ENCODE data around the gene OLFM1.
"Not testable (repeated sequence)": the region's sequence is repeated elsewhere in the genome, so short reads cannot be mapped to it uniquely, and the experiment has no call there.

Gene OLFM1

GRCh38 chr9:135130207-135130976 lies 42.9 kb downstream of the OLFM1 start:
- peak in 1 of 3 experiments; percentile 11 for DNase-seq (ENCODE audit: low read depth in 2 of 3, low spot score in 2 of 3)

DNA sequence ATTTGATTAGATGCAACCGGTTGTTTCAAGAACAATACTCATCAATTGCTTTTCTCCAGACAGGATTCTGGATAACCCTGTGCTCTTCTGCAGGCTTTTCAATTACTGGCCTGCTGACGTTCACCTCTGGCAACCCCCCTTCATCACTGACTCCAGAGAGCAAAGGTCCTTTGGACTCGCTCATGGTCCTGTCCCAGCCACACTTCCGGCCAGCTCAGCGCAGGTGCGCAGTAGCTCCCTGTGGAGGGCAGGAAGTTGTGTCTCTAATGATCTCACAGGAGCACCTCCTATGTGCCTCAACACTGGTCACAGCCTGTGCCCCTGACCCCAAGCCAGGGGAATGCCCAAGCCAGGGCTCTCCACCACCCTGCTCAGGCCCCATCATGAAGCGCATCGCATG lies 44.0 kb downstream of the OLFM1 start:
- DNase-seq (ENCODE audit: low read depth in 2 of 3, low spot score in 2 of 3), result no peak

DNA sequence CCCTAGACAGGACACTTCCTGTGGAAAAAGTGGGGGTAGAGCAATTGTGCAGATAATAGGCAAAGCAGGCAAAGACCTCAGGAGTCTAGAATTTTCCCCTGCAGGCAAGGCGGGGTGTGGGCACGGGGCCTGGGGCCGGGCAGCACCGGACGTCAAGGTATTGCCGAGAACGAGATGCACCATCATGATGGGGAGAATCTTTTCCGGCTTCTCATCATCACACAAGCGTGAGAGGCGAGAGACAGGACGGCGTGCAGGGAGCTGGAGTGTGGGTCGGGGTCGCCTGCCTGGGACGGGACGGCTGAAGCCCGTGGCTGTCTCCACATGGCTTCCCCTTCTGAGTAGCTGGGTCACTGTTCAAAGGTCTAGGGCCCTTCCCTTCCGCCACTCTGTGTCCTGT lies 44.5 kb downstream of the OLFM1 start:
- no peak for DNase-seq (ENCODE audit: low read depth in 2 of 3, low spot score in 2 of 3)

GRCh38 chr9:135134268-135135022 lies 47.0 kb downstream of the OLFM1 start:
- no peak for DNase-seq (ENCODE audit: low read depth in 2 of 3, low spot score in 2 of 3)

- DNase-seq (ENCODE audit: low read depth in 2 of 3, low spot score in 2 of 3), result no peak
Measured at GRCh38 chr9:135135171-135135928, 47.9 kb downstream of the OLFM1 start.

DNA sequence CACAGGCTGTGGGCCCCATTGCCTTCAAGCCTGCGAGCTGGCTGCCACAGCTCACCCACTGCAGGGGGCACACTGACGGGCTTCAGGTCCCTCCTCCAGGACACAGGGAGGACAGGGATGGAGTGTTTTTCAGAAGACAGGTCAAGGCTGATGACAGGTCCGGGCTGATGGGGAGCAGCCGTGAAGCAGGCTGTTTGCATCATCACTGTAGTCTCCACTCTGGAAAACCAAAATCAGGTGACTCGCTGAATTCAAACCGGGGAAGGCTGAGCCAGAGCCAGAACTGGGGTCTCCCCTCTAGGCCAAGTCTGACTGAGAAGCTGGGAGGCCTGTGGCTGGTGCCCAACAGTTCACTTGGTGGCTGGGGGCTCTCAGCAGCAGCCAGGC lies 48.5 kb downstream of the OLFM1 start:
- DNase-seq (ENCODE audit: low read depth in 2 of 3, low spot score in 2 of 3), result no peak

DNA sequence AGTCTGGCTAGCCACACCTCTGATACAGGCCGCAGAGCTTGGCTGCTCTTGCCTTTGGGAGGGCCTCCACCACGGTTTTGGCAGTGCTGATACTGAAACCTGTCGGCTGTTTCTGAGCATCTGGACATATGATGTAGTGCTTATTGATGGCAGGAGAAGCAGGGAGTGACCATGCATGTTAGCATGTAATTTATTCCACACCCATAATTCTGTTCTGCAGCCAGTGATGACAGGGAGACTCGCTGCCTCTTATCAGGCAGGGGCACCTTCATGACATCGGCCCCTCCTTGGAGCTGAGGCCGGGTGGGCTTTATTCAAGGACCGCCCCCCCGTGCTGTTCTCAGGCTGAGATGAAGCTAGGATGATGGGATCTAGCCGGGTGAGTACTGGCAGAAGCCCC lies 49.0 kb downstream of the OLFM1 start:
- no peak for DNase-seq (ENCODE audit: low read depth in 2 of 3, low spot score in 2 of 3)

GRCh38 chr9:135136991-135137832 lies 49.7 kb downstream of the OLFM1 start:
- DNase-seq (ENCODE audit: low read depth in 2 of 3, low spot score in 2 of 3), result no peak

DNA sequence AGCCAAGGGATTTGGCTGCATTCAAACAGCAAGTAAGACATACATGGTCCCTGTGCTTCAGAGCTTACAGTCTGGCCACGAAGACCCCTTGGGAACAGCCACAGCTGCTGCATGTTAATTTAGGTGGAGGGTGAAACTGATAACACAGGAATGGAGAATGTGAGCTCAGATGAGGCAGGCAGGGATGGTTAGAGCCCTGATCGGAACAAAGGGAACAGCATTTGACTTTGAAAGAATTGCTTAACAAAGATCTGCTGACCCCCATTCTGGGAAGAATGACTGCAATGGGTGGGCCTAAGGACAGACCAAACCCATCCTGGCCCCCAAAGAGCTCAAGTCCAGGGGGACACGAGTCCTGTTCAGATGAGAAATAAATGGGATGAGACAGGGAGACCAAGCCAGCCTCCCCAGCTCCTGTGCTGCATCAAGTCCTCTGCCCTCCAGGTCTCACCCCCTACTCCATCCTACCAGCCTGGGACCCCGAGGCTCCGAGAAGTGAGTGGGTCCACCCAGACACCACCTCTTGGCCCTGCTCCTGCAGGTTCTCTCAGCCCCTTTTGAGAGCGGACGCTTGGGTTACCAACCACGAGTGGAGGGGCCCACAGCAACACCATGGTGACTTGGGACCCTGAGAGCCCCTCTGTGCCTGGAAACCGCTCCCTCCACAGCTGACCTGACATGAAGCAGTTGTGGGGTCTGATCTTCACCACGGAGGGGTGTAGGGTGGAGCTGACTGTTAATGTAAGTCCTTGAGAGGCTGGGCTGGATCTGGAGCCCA lies 50.8 kb downstream of the OLFM1 start:
- DNase-seq (ENCODE audit: low read depth in 2 of 3, low spot score in 2 of 3), result no peak

- no peak for DNase-seq (ENCODE audit: low read depth in 2 of 3, low spot score in 2 of 3)
Measured at GRCh38 chr9:135139366-135139959, 52.0 kb downstream of the OLFM1 start.

GRCh38 chr9:135141183-135141774 lies 53.8 kb downstream of the OLFM1 start:
- DNase-seq (ENCODE audit: low read depth in 2 of 3, low spot score in 2 of 3), result no peak

DNA sequence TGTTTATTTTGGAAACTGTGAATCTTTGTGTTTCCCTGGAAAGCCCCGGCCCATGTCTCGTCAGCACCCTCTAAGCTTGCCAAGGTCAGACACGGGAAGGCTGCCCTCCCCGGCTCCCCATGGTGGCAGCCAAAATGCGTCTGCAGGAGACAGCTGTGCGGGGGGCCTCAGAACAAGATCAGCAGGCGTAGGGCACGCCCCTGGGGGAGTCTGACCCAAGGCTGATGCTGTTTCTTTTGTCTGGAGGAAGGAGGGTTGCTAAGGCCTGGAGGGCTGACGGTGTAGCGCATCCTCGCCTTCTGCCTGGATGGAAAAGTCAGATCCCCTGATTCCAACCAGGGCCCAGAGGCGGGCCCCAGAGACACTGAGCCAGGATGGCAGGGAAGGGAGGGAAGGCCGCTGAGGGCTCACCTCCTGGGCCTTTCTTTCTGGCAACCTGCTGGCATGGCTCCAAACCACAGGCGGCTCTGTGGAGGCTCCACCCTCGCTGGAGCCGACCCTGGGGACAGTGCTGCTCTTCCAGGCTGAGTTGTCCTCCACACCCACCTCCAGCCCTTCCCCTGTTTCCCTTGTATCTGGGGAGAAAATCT lies 57.2 kb downstream of the OLFM1 start:
- no peak for DNase-seq (ENCODE audit: low read depth in 2 of 3, low spot score in 2 of 3)

- DNase-seq (ENCODE audit: low read depth in 2 of 3, low spot score in 2 of 3), result no peak
Measured at GRCh38 chr9:135145312-135145711, 57.8 kb downstream of the OLFM1 start.

- DNase-seq (ENCODE audit: low read depth in 2 of 3, low spot score in 2 of 3), result no peak
Measured at GRCh38 chr9:135146241-135146640, 58.8 kb downstream of the OLFM1 start.

- DNase-seq (ENCODE audit: low read depth in 2 of 3, low spot score in 2 of 3), result no peak
Measured at GRCh38 chr9:135146766-135147473, 59.5 kb downstream of the OLFM1 start.

DNA sequence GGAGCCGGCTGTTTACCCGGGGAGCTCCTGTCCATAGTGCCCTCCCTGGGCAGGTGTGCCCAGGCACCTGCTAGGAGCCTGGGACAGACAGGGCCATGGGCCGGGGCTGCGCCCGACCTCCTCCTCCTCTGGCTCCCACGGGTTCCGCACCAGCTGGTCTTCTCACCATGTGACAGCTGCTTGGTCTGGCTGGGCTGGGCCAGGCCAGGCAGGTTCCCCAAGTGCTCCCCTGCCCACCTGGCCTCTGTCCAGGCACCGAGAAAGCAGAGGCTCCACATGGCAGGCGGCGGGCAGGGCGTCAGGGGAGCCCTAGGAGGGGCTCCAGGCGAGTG lies 60.0 kb downstream of the OLFM1 start:
- no peak for DNase-seq (ENCODE audit: low read depth in 2 of 3, low spot score in 2 of 3)

- DNase-seq (ENCODE audit: low read depth in 2 of 3, low spot score in 2 of 3), result no peak
Measured at GRCh38 chr9:135147938-135148337, 60.5 kb downstream of the OLFM1 start.

DNA sequence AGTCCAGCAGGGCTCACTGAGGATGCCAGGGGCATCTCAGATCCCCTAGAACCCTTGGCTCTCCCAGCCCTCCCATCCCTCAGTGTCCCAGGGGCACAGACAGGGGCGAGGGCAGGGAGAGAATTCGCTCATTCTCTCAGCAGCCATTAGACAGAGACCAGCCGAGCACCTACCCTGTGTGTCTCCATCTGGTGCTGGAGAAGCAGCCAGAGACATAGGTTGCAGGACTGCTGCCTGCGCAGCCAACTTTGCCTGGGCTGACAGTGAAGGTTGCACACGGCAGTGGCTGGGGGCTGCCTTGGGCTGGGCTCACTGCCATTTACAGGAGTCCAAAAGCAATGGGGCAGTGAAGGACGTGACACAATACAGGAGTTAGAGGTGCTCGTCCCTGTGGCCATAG lies 60.9 kb downstream of the OLFM1 start:
- no peak for DNase-seq (ENCODE audit: low read depth in 2 of 3, low spot score in 2 of 3)

DNA sequence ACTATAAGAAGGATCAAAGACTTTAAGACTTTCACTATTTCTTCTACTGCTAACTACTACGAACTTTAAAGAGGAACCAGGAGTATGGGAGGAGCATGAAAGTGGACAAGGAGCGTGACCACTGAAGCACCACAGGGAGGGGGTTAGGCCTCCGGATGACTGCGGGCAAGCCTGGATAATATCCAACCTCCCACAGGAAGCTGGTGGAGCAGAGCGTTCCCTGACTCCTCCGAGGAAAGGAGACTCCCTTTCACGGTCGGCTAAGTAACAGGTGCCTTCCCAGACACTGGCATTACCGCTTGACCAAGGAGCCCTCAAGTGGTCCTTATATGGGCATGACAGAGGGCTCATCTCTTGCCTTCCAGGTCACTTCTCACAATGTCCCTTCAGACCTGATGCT lies 62.4 kb downstream of the OLFM1 start:
- DNase-seq (ENCODE audit: low read depth in 2 of 3, low spot score in 2 of 3), result not testable (repeated sequence)
